Measurements from ENCODE around the gene CRCP.
A peak's percentile ranks its signal among the peaks of the same experiment; 100 is the strongest.
"Not testable (repeated sequence)": the region's sequence is repeated elsewhere in the genome, so short reads cannot be mapped to it uniquely, and the experiment has no call there.

The CRCP gene

DNA sequence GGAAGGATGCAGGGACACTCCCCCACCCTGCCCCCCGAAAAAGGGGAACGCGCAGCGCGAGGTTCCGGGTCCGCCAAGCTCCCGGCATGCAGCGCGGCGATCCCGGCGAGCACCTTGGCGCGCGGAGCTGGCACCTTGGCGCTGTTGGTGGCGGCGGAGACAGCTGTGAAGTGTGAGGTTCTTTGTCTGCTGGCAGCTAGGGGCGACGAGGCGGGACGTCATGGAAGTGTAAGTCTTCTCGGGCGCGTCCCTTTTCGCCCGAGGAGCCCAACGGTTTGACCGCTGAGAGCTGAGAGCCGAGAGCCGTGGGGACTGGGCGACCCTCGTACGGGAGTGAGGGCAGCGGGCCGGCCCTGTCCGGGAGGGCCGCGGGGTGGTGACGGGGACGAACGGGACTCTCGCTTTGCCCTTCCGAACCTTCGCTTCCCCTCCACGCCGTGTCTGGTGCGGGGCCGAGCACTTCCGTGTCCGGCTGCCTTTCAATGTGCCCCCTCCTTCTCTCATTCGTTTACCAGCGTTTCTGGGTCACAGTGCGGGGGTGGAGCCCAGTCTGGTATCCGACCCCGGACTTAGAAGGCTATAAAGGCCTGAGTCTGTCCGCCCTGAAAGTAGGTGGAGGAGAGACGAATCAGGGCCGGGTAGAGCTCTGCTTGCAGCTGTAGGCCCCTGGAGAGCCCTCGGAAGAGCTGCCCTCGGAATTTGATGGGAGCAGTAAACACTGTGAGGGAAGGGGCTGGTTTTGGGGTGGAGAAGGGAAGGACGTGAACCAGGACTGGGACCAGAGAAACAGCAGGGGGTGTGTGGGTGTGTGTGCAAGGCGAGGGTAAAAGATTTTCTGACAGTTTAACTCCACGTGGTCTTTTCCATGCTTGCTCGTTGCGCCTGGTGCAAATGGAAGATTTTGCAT, at the start of gene CRCP:
Gene CRCP (plus strand): TSS at position 105 of the 907 bp plus-strand sequence. CDS start 116 bp downstream, at position 221.
- DNase-seq (ENCODE audit: low spot score): peak; percentile 85

- DNase-seq (ENCODE audit: low spot score): no peak
Observed at GRCh38 chr7:66069732-66070131, 44.9 kb upstream of the CRCP start.

DNA sequence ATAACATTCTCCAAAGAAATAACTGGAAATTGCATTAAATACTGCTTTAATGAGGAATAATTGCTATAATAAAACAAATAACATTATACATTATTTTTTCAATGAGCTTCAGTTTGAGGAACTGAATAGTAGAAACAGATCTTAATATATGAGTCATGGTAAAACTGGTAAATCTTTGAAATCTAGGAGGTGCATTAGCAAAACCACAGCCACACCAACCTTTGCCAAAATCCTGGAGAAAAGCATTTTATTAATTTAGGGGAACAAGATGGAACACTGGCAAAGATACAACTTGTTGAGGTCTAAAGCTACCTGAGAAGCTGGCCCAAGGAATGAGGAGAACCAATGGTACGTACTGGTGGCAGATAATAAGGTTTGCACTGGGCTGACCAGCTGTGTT, 44.4 kb upstream of the CRCP start:
- DNase-seq (ENCODE audit: low spot score): no peak

DNA sequence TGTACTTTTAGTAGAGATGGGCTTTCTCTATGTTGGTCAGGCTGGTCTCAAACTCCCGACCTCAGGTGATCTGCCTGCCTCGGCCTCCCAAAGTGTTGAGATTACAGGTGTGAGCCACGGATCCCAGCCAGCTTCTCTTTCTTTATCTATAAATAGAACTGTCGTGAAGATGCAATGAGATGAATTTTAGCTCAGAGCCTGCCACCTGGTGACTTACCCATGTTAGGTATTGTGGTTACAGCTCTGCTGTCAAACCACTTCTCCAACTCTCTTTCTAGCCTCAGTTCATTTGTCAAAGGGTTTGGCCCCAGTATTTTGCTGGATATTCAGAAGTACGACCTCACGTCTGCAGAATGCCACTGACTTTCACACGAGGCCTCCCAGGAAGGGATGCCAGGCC, 42.4 kb upstream of the CRCP start:
- not testable (repeated sequence) for DNase-seq (ENCODE audit: low spot score)

DNA sequence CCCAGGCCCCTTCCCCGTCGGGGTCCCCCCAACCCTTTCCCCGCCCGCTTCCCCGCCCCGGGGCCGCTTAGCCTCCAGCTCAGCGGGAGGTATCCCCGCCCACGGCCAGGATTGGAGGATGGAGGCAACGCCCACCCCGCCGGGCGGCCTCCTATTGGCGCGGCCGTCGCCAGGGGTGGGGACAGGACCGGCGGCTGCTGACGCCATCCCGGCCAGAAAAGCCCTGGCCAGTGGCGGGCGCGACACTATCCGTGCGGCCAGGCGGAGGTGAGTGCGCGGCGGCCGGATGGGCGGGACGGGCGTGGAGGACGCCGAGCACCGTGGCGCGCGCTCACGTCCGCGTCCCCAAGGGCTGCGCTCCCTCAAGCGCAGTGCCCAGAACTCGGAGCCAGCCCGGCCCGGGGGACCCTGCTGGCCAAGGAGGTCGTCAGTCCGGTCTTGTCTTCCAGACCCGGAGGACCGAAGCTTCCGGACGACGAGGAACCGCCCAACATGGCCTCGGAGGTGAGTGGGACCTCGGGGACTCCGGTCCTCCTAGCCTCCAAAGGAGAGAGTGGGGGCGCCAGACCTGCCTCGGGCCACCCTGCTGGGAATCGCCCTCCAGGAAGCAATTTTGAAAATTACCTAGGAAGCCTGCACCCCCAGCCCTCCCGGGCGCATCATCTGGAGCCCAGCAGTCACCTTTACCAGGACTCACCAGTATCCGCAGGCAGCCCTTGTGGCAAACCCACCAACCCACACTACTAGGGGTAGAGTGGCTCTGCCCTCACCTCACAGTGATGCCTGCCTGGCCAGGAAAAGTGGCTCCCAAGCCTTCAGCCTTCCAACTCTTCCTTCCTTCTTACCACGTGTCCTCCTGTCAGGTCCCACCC, 38.8 kb upstream of the CRCP start, which contains the start of gene ASL:
Gene ASL (plus strand): TSS at position 230 of the 872 bp plus-strand sequence. CDS start 263 bp downstream, at position 493.
- DNase-seq (ENCODE audit: low spot score): peak; percentile 98

DNA sequence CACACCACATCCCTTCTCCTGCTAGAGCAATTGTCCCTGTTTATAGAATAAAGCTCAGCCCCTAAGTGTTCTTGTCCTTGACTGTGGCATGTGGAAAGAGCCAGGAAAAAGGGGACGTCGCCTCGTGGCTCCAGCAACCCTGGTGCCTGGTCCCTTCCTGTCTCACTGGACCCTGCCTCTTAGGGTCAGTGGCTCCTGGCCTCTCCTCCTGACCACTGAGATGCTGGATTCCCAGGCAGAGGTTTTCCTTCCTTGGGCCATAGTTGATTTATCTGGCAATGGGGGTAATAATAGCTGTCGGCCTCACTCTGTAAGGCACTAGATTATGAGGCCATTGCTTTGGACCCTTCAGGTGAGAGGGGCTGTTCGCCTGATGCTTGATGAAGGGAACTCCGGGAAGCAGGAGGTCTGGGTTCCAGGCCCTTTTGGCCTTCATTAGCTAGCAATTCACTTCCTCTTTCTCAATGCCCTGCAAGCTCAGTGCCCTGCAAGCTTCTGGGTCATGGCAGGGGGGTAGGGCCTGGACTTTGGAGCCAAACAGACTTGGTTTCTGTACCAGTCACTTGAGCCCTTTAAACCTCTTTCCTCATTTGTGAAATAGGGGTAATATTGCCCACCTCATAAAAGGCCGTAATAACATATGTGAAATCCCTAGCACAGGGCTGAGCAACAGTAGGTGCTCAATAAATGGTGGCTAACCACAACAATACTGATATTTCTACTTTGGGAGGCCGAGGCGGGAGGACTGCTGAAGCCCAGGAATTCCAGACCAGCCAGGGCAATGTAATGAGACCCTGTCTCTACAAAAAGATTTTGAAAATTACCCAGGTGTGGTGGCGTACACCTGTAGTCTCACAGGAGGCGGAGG, 38.0 kb upstream of the CRCP start:
- DNase-seq (ENCODE audit: low spot score): no peak

DNA sequence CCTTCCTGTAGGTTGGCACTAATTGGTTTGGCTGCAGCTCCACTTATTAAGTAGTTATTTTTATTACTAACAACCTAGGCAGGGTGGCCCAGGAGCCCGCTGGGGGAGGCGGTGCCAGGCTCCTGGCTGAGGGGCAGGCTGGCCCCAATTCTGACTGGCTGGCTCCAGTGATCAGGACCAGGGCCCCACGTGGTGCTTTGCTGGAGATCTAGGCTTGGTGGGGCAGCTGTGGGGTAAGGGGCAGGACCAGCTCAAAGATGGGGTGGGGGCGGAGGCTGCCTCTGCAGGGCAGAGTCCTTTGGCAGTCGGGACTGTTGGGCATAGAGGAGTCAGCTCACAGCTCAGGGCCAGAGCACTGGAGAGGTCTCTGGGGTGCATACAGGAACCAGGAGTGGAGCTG, 36.6 kb upstream of the CRCP start:
- no peak for DNase-seq (ENCODE audit: low spot score)

DNA sequence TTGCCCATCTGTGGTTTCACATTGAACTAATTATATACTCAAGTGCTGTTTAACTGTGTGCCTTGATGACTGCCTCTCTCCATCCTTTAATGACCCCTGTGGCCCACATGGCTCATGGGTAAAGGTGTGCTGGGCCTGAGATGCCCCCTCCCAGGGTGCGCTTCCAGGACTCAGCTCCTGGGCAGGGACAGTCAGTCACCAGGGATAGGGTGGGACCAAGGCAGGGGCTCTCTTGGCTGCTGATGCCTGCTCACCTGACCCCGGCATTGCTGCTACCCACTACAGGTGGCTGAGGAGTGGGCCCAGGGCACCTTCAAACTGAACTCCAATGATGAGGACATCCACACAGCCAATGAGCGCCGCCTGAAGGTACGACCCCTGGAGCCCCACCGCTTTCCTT, 32.6 kb upstream of the CRCP start:
- no peak for DNase-seq (ENCODE audit: low spot score)

- DNase-seq (ENCODE audit: low spot score): no peak
Observed at GRCh38 chr7:66082886-66083415, 31.7 kb upstream of the CRCP start.

GRCh38 chr7:66083677-66084076, 31.0 kb upstream of the CRCP start:
- no peak for DNase-seq (ENCODE audit: low spot score)

- no peak for DNase-seq (ENCODE audit: low spot score)
Observed at GRCh38 chr7:66088861-66089838, 25.5 kb upstream of the CRCP start.

DNA sequence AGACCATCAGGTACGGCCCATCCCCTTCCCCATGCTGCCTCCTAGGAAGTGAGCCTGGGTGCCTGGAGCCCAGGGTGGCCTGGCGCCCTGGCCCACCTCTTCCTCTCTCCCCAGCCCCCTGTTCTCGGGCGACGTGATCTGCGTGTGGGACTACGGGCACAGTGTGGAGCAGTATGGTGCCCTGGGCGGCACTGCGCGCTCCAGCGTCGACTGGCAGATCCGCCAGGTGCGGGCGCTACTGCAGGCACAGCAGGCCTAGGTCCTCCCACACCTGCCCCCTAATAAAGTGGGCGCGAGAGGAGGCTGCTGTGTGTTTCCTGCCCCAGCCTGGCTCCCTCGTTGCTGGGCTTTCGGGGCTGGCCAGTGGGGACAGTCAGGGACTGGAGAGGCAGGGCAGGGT, 22.0 kb upstream of the CRCP start:
- DNase-seq (ENCODE audit: low spot score): no peak

GRCh38 chr7:66095010-66095409, 19.6 kb upstream of the CRCP start:
- DNase-seq (ENCODE audit: low spot score): no peak

- no peak for DNase-seq (ENCODE audit: low spot score)
Observed at GRCh38 chr7:66099232-66099550, 15.5 kb upstream of the CRCP start.

DNA sequence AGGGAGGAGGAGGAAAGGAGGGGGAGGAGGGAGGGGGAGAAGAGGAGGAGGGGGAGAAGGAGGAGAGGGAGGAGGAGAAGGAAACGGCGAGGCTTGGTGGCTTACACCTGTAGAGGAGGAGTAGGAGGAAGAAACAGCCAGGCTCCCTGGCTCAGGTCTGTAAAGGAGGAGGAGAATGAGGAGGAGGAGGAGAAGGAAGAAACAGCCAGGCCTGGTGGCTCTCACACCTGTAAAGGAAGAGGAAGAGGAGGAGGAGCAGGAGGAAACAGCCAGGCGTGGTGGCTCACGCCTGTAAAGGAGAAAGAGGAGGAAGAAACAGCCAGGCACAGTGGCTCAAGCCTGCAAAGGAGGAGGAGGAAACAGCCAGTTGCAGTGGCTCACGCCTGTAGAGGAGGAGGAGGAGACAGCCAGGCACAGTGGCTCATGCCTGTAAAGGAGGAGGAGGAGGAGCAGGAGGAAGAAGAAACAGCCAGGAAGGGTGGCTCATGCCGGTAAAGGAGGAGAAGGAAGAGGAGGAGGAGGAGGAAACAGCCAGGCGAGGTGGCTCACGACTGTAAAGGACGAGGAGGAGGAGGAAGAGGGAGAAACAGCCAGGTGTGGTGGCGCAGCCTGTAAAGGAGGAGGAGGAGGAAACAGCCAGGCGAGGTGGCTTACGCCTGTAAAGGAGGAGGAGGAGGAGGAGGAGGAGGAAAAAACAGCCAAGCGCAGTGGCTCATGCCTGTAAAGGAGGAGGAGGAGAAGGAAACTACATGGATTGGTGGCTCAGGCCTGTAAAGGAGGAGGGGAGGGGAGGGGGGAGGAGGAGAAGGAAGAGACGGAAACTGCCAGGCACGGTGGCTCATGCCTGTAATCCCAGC, 14.9 kb upstream of the CRCP start:
- DNase-seq (ENCODE audit: low spot score): peak; percentile 68

DNA sequence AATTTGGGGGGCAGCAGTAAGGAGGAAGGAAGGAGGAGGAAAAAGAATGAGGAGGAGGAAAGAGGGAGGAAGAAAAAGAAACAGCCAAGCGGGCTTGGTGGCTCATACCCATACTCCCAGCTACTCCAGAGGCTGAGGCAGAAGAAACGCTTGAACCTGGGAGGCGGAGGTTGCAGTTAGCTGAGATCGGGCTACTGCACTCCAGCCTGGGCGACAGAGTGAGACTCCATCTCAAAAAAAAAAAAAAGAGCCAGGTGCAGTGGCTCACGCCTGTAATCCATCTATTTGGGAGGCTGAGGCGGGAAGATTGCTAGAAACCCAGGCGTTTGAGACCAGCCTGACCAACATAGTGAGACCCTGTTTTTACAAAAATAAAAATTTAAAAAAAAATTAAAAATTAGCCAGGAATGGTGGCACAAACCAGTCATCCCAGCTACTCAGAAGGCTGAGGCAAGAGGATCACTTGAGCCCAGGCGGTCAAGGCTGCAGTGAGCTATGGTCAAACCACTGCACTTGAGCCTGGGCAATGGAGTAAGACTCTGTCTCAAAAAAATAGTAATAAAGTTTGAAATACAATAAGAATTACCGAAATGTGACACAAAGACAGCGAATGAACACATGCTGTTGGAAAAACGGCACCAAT, 14.1 kb upstream of the CRCP start:
- DNase-seq (ENCODE audit: low spot score): no peak

DNA sequence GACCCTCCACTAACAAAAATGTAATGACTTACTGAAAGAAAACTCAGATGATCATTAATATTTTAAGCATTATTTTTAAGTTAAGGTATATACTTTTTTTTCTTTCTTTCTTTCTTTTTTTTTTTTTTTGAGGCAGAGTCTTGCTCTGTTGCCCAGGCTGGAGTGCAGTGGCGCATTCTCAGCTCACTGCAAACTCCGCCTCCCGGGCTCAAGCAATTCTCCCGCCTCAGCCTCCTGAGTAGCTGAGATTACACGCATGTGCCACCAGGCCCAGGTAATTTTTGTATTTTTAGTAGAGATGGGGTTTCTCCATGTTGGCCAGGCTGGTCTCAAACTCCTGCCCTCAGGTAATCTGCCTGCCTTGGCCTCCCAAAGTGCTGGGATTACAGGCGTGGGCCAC, 12.5 kb upstream of the CRCP start:
- DNase-seq (ENCODE audit: low spot score): not testable (repeated sequence)

DNA sequence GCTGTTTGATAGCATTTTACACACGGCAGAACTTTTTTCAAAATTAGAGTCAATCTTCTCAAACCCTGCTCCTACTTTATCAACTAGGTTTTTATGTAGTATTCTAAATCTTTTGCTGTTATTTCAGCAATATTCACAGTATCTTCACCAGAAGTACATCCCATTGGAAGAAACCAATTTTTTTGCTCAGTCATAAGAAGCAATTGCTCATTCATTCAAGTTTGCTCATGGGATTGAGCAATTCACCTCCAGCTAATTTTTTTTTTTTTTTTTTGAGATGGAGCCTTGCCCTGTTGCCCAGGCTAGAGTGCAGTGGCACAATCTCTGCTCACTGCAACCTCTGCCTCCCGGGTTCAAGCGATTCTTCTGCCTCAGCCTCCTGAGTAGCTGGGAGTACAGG, 10.7 kb upstream of the CRCP start:
- DNase-seq (ENCODE audit: low spot score): not testable (repeated sequence)

DNA sequence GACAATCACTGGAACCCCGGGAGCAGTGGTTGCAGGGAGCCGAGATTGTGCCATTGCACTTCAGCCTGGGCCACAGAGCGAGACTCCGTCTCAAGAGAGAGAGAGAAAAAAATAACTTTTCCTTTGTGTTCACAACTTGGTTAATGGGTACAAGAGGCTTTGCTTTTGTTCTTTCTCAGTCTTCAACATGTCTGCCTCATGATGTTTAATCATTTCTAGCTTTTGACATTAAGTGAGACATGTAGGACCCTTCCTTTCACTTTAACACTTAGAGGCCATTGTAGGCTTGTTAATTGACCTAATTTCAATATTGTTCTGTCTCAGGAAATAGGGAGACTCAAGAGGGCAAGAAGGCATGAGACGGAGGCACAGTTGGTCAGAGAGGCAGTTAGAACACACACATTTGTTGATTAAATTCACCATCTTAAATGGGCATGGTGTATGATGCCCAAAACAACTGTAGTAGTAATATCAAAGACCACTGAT, 9.3 kb upstream of the CRCP start:
- no peak for DNase-seq (ENCODE audit: low spot score)

Measured in ecto neural progenitor cell (in vitro differentiated cells).